Liver (tissue), 9 donors: Measurements from ENCODE around the gene NUP160. TPM values are rescaled to one million over a fixed set of nuclear protein-coding genes. Genes with fewer than 3 reads are reported as not detected.
"Not testable (repeated sequence)": the region's sequence is repeated elsewhere in the genome, so short reads cannot be mapped to it uniquely, and the experiment has no call there.

Experiments used
- DNase-seq: peaks from one replicate; pipeline ENCODE4 v3.0.0-alpha.2; 2017; ENCODE audit warnings: low spot score
- H3K27ac ChIP-seq, 2 donors: one replicate each; pipeline ENCODE4 v1.7.0; 2013; ENCODE audit warnings: inconsistent platforms in 2 of 2, low read length in 2 of 2, control low read depth in 1 of 2, low read depth in 1 of 2, mild to moderate bottlenecking in 1 of 2
- H3K27me3 ChIP-seq, 4 donors: one replicate each; pipeline versions ENCODE4 v1.6.1 to v1.7.0; 2013; ENCODE audit warnings: low read length in 3 of 4, inconsistent platforms in 1 of 4, mild to moderate bottlenecking in 1 of 4, moderate library complexity in 1 of 4; ENCODE audit not compliant: control insufficient read depth in 4 of 4, insufficient read depth in 4 of 4
- H3K36me3 ChIP-seq, 4 donors: one replicate each; pipeline versions ENCODE4 v1.6.1 to v1.7.0; 2013; ENCODE audit warnings: low read length in 3 of 4, mild to moderate bottlenecking in 3 of 4, low read depth in 1 of 4, moderate library complexity in 1 of 4; ENCODE audit not compliant: control insufficient read depth in 4 of 4, insufficient read depth in 3 of 4
- H3K4me1 ChIP-seq, 4 donors: one replicate each; pipeline versions ENCODE4 v1.6.1 to v1.7.0; 2013; ENCODE audit warnings: low read length in 3 of 4, mild to moderate bottlenecking in 3 of 4, moderate library complexity in 1 of 4; ENCODE audit not compliant: control insufficient read depth in 4 of 4, insufficient read depth in 4 of 4
- H3K4me3 ChIP-seq, 3 donors: one replicate each; pipeline versions ENCODE4 v1.6.1 to v1.7.0; 2013; ENCODE audit warnings: low read length in 3 of 3, control low read depth in 1 of 3, low read depth in 1 of 3, mild to moderate bottlenecking in 1 of 3
- H3K9ac ChIP-seq, 2 donors: one replicate each; pipeline ENCODE4 v1.7.0; 2013; ENCODE audit warnings: low read length in 2 of 2, mild to moderate bottlenecking in 2 of 2, moderate library complexity in 2 of 2, control low read depth in 1 of 2, low read depth in 1 of 2
- H3K9me3 ChIP-seq, 4 donors: one replicate each; pipeline versions ENCODE4 v1.6.1 to v1.7.0; 2013; ENCODE audit warnings: low read length in 3 of 4; ENCODE audit not compliant: control insufficient read depth in 4 of 4
- CTCF ChIP-seq: fragments of 150-350 bp; IDR thresholded peaks from 2 replicates; pipeline ENCODE4 v1.5.1; 2017; ENCODE audit warnings: improper control_type of control experiment, low read depth, low read length; ENCODE audit not compliant: missing input control
- EGR1 ChIP-seq, 2 donors: IDR thresholded peaks; 2 replicates each; pipeline ENCODE4 v1.6.1; 2016 to 2018; ENCODE audit warnings: antibody characterized with exemption in 2 of 2, low read depth in 2 of 2
- FOXA1 ChIP-seq: IDR thresholded peaks from 2 replicates; pipeline ENCODE4 v1.6.1; 2016; ENCODE audit warnings: antibody characterized with exemption
- FOXA2 ChIP-seq: IDR thresholded peaks from 2 replicates; pipeline ENCODE4 v1.6.1; 2016; ENCODE audit warnings: antibody characterized with exemption
- GABPA ChIP-seq, 2 donors: IDR thresholded peaks in 1 of 2; conservative IDR thresholded peaks in 1 of 2; 2 replicates each; pipeline ENCODE4 v1.6.1; 2016; ENCODE audit warnings: antibody characterized with exemption in 2 of 2, mild to moderate bottlenecking in 1 of 2, moderate library complexity in 1 of 2
- HNF4A ChIP-seq, 2 donors: conservative IDR thresholded peaks; 2 replicates each; pipeline ENCODE4 v1.6.1; 2016; ENCODE audit warnings: antibody characterized with exemption in 2 of 2, mild to moderate bottlenecking in 2 of 2
- HNF4G ChIP-seq: IDR thresholded peaks from 2 replicates; pipeline ENCODE4 v1.6.1; 2016; ENCODE audit warnings: antibody characterized with exemption
- JUND ChIP-seq, 2 donors: IDR thresholded peaks; 2 replicates each; pipeline ENCODE4 v1.6.1; 2016; ENCODE audit warnings: antibody characterized with exemption in 2 of 2
- MAX ChIP-seq: IDR thresholded peaks from 2 replicates; pipeline ENCODE4 v1.6.1; 2016; ENCODE audit warnings: antibody characterized with exemption
- NR2F2 ChIP-seq: IDR thresholded peaks from 2 replicates; pipeline ENCODE4 v1.6.1; 2016; ENCODE audit warnings: antibody characterized with exemption
- RAD21 ChIP-seq, 2 donors: IDR thresholded peaks; 2 replicates each; pipeline ENCODE4 v1.6.1; 2016; ENCODE audit warnings: antibody characterized with exemption in 2 of 2, mild to moderate bottlenecking in 2 of 2
- REST ChIP-seq: IDR thresholded peaks from 2 replicates; pipeline ENCODE4 v1.6.1; 2016; ENCODE audit warnings: antibody characterized with exemption, mild to moderate bottlenecking
- RXRA ChIP-seq, 2 donors: IDR thresholded peaks; 2 replicates each; pipeline ENCODE4 v1.6.1; 2017 to 2018; ENCODE audit warnings: antibody characterized with exemption in 2 of 2, mild to moderate bottlenecking in 1 of 2
- SP1 ChIP-seq: IDR thresholded peaks from 2 replicates; pipeline ENCODE4 v1.6.1; 2018; ENCODE audit warnings: antibody characterized with exemption, mild to moderate bottlenecking
- TAF1 ChIP-seq: conservative IDR thresholded peaks from 2 replicates; pipeline ENCODE4 v1.6.1; 2016; ENCODE audit warnings: antibody characterized with exemption, mild to moderate bottlenecking
- YY1 ChIP-seq: IDR thresholded peaks from 2 replicates; pipeline ENCODE4 v1.6.1; 2016; ENCODE audit warnings: antibody characterized with exemption, mild to moderate bottlenecking
- WGBS: extraction: QIAGEN DNeasy Blood & Tissue Kit; methylation state at CpG from one replicate; pipeline ENCODE4 v1.1.7; 2013; 5-methylcytosine and 5-hydroxymethylcytosine counted together
- polyA plus RNA-seq, 2 donors: library from polyadenylated mRNA; stranded (reverse) in 1 of 2; unstranded in 1 of 2; fragments of 200-250 nt in 1 of 2; fragments of >200 nt in 1 of 2; fragmentation: Nextera tagmentation in 1 of 2; extraction: Ambion mirVana in 1 of 2; gene quantifications; one replicate each; pipeline versions ENCODE4 v1.2.1 to v1.2.3, GENCODE V29; 2013 to 2015
- total RNA-seq, 2 donors: library from RNA; depleted of rRNA; stranded (reverse); fragments of >200 nt; gene quantifications; one replicate each; pipeline ENCODE4 v1.2.3, GENCODE V29; 2014
- donor health status: healthy.
- donor health status: healthy.
- donor health status: healthy.
- donor health status: healthy.
- donor health status: healthy.

Gene NUP160
- total and polyA plus RNA-seq, 4 donors: 7.0 to 36.6 (median 17.5) TPM

GRCh38 chr11:47790017-47790416 is 58.1 kb downstream of the NUP160 start:
- peaks cover 15 to 52% (median 40%) of the 10 kb centered on the region in 4 donors for H3K36me3 ChIP-seq
- not testable (repeated sequence) for H3K27me3 ChIP-seq, DNase-seq, H3K9me3 ChIP-seq, H3K4me3 ChIP-seq, H3K4me1 ChIP-seq, H3K9ac ChIP-seq, H3K27ac ChIP-seq
- WGBS: 99% methylated on average over 8 of the region's 8 CpGs

- TF ChIP-seq HNF4G (no peak), HNF4A (conservative IDR thresholded peaks at IDR 0.05) (no peak), NR2F2 (no peak), CTCF (no peak), SP1 (no peak), GABPA (IDR thresholded peaks at IDR 0.05 in 1 of 2, conservative IDR thresholded peaks at IDR 0.05 in 1 of 2) (no peak), REST (no peak), TAF1 (no peak), MAX (no peak)
- H3K36me3 ChIP-seq: peaks cover 15 to 57% (median 52%) of the 10 kb centered on the region in 4 donors
- DNase-seq: no peak
- 91% methylated on average over 7 of the region's 7 CpGs for WGBS
- no peaks in the 10 kb centered on the region for H3K9me3 ChIP-seq
- H3K4me1 ChIP-seq: no peaks in the 10 kb centered on the region
- no peak overlapping the region for H3K4me3 ChIP-seq
- H3K27ac ChIP-seq: no peak overlapping the region
- H3K9ac ChIP-seq: no peak overlapping the region
- H3K27me3 ChIP-seq: no peaks in the 10 kb centered on the region
These were observed 60.0 kb downstream of the NUP160 start for GRCh38 chr11:47788181-47788580.

- no peak overlapping the region for H3K9ac ChIP-seq
- 88% methylated on average over 2 of the region's 2 CpGs for WGBS
- H3K4me3 ChIP-seq: no peak overlapping the region
- H3K36me3 ChIP-seq: peaks cover 20 to 59% (median 47%) of the 10 kb centered on the region in 4 donors
- H3K9me3 ChIP-seq: no peaks in the 10 kb centered on the region
- no peaks in the 10 kb centered on the region for H3K4me1 ChIP-seq
- no peaks in the 10 kb centered on the region for H3K27me3 ChIP-seq
- H3K27ac ChIP-seq: no peak overlapping the region
- no peak for DNase-seq
- TF ChIP-seq TAF1: no peak
- no peak for TF ChIP-seq HNF4A (conservative IDR thresholded peaks at IDR 0.05)
- TF ChIP-seq CTCF: no peak
- TF ChIP-seq EGR1 (IDR thresholded peaks at IDR 0.05; ENCODE audit: low read depth in 2 of 2): no peak
- no peak for TF ChIP-seq JUND (IDR thresholded peaks at IDR 0.05)
- no peak for TF ChIP-seq YY1
- no peak for TF ChIP-seq HNF4G
- TF ChIP-seq SP1: no peak
- TF ChIP-seq RAD21 (IDR thresholded peaks at IDR 0.05): no peak
- TF ChIP-seq FOXA2: no peak
- no peak for TF ChIP-seq RXRA (IDR thresholded peaks at IDR 0.05)
- TF ChIP-seq GABPA (IDR thresholded peaks at IDR 0.05 in 1 of 2, conservative IDR thresholded peaks at IDR 0.05 in 1 of 2): no peak
- TF ChIP-seq FOXA1: no peak
- no peak for TF ChIP-seq MAX
- TF ChIP-seq NR2F2: no peak
- no peak for TF ChIP-seq REST
These were observed 61.8 kb downstream of the NUP160 start for GRCh38 chr11:47786373-47786772.
